ENCODE results near the gene PAF1. TPM values are rescaled to one million over a fixed set of nuclear protein-coding genes. Genes with fewer than 3 reads are reported as not detected.
"Not testable (repeated sequence)": the region's sequence is repeated elsewhere in the genome, so short reads cannot be mapped to it uniquely, and the experiment has no call there.

Gene PAF1
- total RNA-seq, 2 experiments from 2014 or later: 33.1 to 45.9 TPM

- H4K20me1 ChIP-seq (ENCODE audit: insufficient read depth, low read length): peaks cover 17% of the 10 kb centered on the region; the same call in 1 of the 2 replicates
- peak; percentile 29 for DNase-seq (ENCODE audit: low spot score)
- ChIA-PET POLR2A (no interaction called here), CTCF (ENCODE audit: unreplicated experiment) (no interaction called here)
- H3K4me1 ChIP-seq (ENCODE audit: insufficient read depth, low read length, poor library complexity, severe bottlenecking): peaks cover 53% of the 10 kb centered on the region
- peaks cover 20% of the 10 kb centered on the region; the same call in 1 of the 2 replicates for H3K79me2 ChIP-seq (ENCODE audit: insufficient read depth, low read depth, low read length)
- peak overlapping the region; percentile 95 for H3K4me3 ChIP-seq (ENCODE audit: low read depth, low read length, poor library complexity, severe bottlenecking)
- H2AFZ ChIP-seq (ENCODE audit: low read length): peak overlapping the region; percentile 66; the same call in 1 of the 2 replicates
- H3K4me2 ChIP-seq (ENCODE audit: low read length): peak overlapping the region; percentile 89
- BruUV-seq (replicated peaks): no TSS peak
- H3K27ac ChIP-seq (ENCODE audit: low read depth, low read length, poor library complexity, severe bottlenecking): peak overlapping the region; percentile 71
- intact Hi-C loops (cut with micrococcal nuclease; ENCODE audit: unreplicated experiment): no loop called here
- no peaks in the 10 kb centered on the region for H3K9me2 ChIP-seq (ENCODE audit: insufficient read depth, low read length)
- peaks cover 9% of the 10 kb centered on the region; the same call in 1 of the 2 replicates for H3K36me3 ChIP-seq (ENCODE audit: insufficient read depth, low read length)
- no peak for TF ChIP-seq EZH2phosphoT487 (IDR thresholded peaks at IDR 0.05; ENCODE audit: borderline replicate concordance, low read depth, low read length)
- no peak for TF ChIP-seq CTCF (conservative IDR thresholded peaks at IDR 0.05; ENCODE audit: low read length)
- H3K9me3 ChIP-seq (ENCODE audit: low read length): no peaks in the 10 kb centered on the region
These were observed 49.7 kb downstream of the PAF1 start for GRCh38 chr19:39341129-39341718.

- H2AFZ ChIP-seq (ENCODE audit: low read length); intact Hi-C loops (cut with micrococcal nuclease; ENCODE audit: unreplicated experiment); CTCF ChIA-PET (ENCODE audit: unreplicated experiment): not testable (repeated sequence)
These were observed 50.8 kb downstream of the PAF1 start for GRCh38 chr19:39340156-39340555.

GRCh38 chr19:39339674-39340073 lies 51.2 kb downstream of the PAF1 start:
- POLR2A ChIA-PET: no interaction called here
- CTCF ChIA-PET (ENCODE audit: unreplicated experiment): no interaction called here
- no TSS peak for BruUV-seq (replicated peaks)

More at GRCh38 chr19:39340156-39340555, 50.8 kb downstream of the PAF1 start:
- Histone ChIP-seq H4K20me1 (ENCODE audit: insufficient read depth, low read length) (peaks cover 14% of the 10 kb centered on the region; the same call in 1 of the 2 replicates), H3K27ac (ENCODE audit: low read depth, low read length, poor library complexity, severe bottlenecking) (peak overlapping the region; percentile 18), H3K4me2 (ENCODE audit: low read length) (peak overlapping the region; percentile 89), H3K4me1 (ENCODE audit: insufficient read depth, low read length, poor library complexity, severe bottlenecking) (peaks cover 48% of the 10 kb centered on the region), H3K79me2 (ENCODE audit: insufficient read depth, low read depth, low read length) (peaks cover 23% of the 10 kb centered on the region; the same call in 1 of the 2 replicates)
- DNase-seq (ENCODE audit: low spot score); H3K9me3 ChIP-seq (ENCODE audit: low read length); BruUV-seq (replicated peaks); H3K9me2 ChIP-seq (ENCODE audit: insufficient read depth, low read length); POLR2A ChIA-PET; H3K36me3 ChIP-seq (ENCODE audit: insufficient read depth, low read length); H3K4me3 ChIP-seq (ENCODE audit: low read depth, low read length, poor library complexity, severe bottlenecking): not testable (repeated sequence)

More at GRCh38 chr19:39339674-39340073, 51.2 kb downstream of the PAF1 start:
- H3K4me2 ChIP-seq (ENCODE audit: low read length): peak overlapping the region; percentile 18; the same call in 1 of the 2 replicates
- intact Hi-C loops (cut with micrococcal nuclease; ENCODE audit: unreplicated experiment): no loop called here
- H3K27ac ChIP-seq (ENCODE audit: low read depth, low read length, poor library complexity, severe bottlenecking): peak overlapping the region; percentile 18
- no peak for DNase-seq (ENCODE audit: low spot score)
- TF ChIP-seq CTCF (conservative IDR thresholded peaks at IDR 0.05; ENCODE audit: low read length) (no peak), EZH2phosphoT487 (IDR thresholded peaks at IDR 0.05; ENCODE audit: borderline replicate concordance, low read depth, low read length) (no peak)
- H3K79me2 ChIP-seq (ENCODE audit: insufficient read depth, low read depth, low read length): peaks cover 28% of the 10 kb centered on the region; the same call in 1 of the 2 replicates
- no peaks in the 10 kb centered on the region for H3K36me3 ChIP-seq (ENCODE audit: insufficient read depth, low read length)
- H3K4me1 ChIP-seq (ENCODE audit: insufficient read depth, low read length, poor library complexity, severe bottlenecking): peaks cover 51% of the 10 kb centered on the region
- H3K9me2 ChIP-seq (ENCODE audit: insufficient read depth, low read length): no peaks in the 10 kb centered on the region
- no peak overlapping the region for H3K4me3 ChIP-seq (ENCODE audit: low read depth, low read length, poor library complexity, severe bottlenecking)
- no peak overlapping the region for H2AFZ ChIP-seq (ENCODE audit: low read length)
- peaks cover 14% of the 10 kb centered on the region; the same call in 1 of the 2 replicates for H4K20me1 ChIP-seq (ENCODE audit: insufficient read depth, low read length)
- H3K9me3 ChIP-seq (ENCODE audit: low read length): no peaks in the 10 kb centered on the region

Data from OCI-LY7 (cell line).